ENCODE results near the gene SPR.

The SPR gene

GRCh38 chr2:72886505-72887031, 640 bp upstream of the SPR start:
- H3F3A ChIP-seq (ENCODE audit: insufficient read depth, low read length): no peaks in the 10 kb centered on the region
- no peak overlapping the region for H3K27ac ChIP-seq (ENCODE audit: low read depth, low read length, poor library complexity, severe bottlenecking)
- no peak overlapping the region for H3K9ac ChIP-seq (ENCODE audit: low read length)
- H3K79me2 ChIP-seq (ENCODE audit: insufficient read depth, low read length): no peaks in the 10 kb centered on the region
- H3K36me3 ChIP-seq (ENCODE audit: insufficient read depth, low read length): no peaks in the 10 kb centered on the region
- no peak for TF ChIP-seq EZH2 (IDR thresholded peaks at IDR 0.05; ENCODE audit: borderline replicate concordance, low read length)
- TF ChIP-seq CTCF (IDR thresholded peaks at IDR 0.05; ENCODE audit: low read length): no peak
- H3K4me2 ChIP-seq (ENCODE audit: low read length): no peak overlapping the region
- H2AFZ ChIP-seq (ENCODE audit: low read length): no peak overlapping the region
- no peak overlapping the region for H3K4me3 ChIP-seq (ENCODE audit: low read depth, low read length, poor library complexity, severe bottlenecking)
- H4K20me1 ChIP-seq (ENCODE audit: insufficient read depth, low read length): no peaks in the 10 kb centered on the region
- no peaks in the 10 kb centered on the region for H3K9me2 ChIP-seq (ENCODE audit: low read depth, low read length)
- no peaks in the 10 kb centered on the region for H3K9me3 ChIP-seq (ENCODE audit: low read length)
- H3K4me1 ChIP-seq (ENCODE audit: insufficient read depth, low read length, severe bottlenecking): no peaks in the 10 kb centered on the region
- H3K27me3 ChIP-seq (ENCODE audit: insufficient read depth, low read length): no peaks in the 10 kb centered on the region

GRCh38 chr2:72887740-72888437, 681 bp downstream of the SPR start:
- Histone ChIP-seq H3F3A (ENCODE audit: insufficient read depth, low read length) (no peaks in the 10 kb centered on the region), H3K4me3 (ENCODE audit: low read depth, low read length, poor library complexity, severe bottlenecking) (peak overlapping the region; percentile 61), H3K4me2 (ENCODE audit: low read length) (peak overlapping the region; percentile 79), H4K20me1 (ENCODE audit: insufficient read depth, low read length) (no peaks in the 10 kb centered on the region), H3K36me3 (ENCODE audit: insufficient read depth, low read length) (no peaks in the 10 kb centered on the region), H3K9me3 (ENCODE audit: low read length) (no peaks in the 10 kb centered on the region), H3K9me2 (ENCODE audit: low read depth, low read length) (no peaks in the 10 kb centered on the region), H2AFZ (ENCODE audit: low read length) (no peak overlapping the region), H3K79me2 (ENCODE audit: insufficient read depth, low read length) (no peaks in the 10 kb centered on the region), H3K27ac (ENCODE audit: low read depth, low read length, poor library complexity, severe bottlenecking) (no peak overlapping the region), H3K4me1 (ENCODE audit: insufficient read depth, low read length, severe bottlenecking) (no peaks in the 10 kb centered on the region), H3K27me3 (ENCODE audit: insufficient read depth, low read length) (no peaks in the 10 kb centered on the region), H3K9ac (ENCODE audit: low read length) (peak overlapping the region; percentile 43; the same call in 1 of the 2 replicates)
- peak; percentile 78 for TF ChIP-seq CTCF (IDR thresholded peaks at IDR 0.05; ENCODE audit: low read length)
- TF ChIP-seq EZH2 (IDR thresholded peaks at IDR 0.05; ENCODE audit: borderline replicate concordance, low read length): no peak

- no peaks in the 10 kb centered on the region for H3K79me2 ChIP-seq (ENCODE audit: insufficient read depth, low read length)
- H3K27me3 ChIP-seq (ENCODE audit: insufficient read depth, low read length): no peaks in the 10 kb centered on the region
- no peak overlapping the region for H3K27ac ChIP-seq (ENCODE audit: low read depth, low read length, poor library complexity, severe bottlenecking)
- H4K20me1 ChIP-seq (ENCODE audit: insufficient read depth, low read length): no peaks in the 10 kb centered on the region
- no peaks in the 10 kb centered on the region for H3F3A ChIP-seq (ENCODE audit: insufficient read depth, low read length)
- no peak overlapping the region for H3K4me3 ChIP-seq (ENCODE audit: low read depth, low read length, poor library complexity, severe bottlenecking)
- no peaks in the 10 kb centered on the region for H3K9me2 ChIP-seq (ENCODE audit: low read depth, low read length)
- no peak overlapping the region for H3K9ac ChIP-seq (ENCODE audit: low read length)
- no peaks in the 10 kb centered on the region for H3K9me3 ChIP-seq (ENCODE audit: low read length)
- H3K36me3 ChIP-seq (ENCODE audit: insufficient read depth, low read length): no peaks in the 10 kb centered on the region
- H3K4me1 ChIP-seq (ENCODE audit: insufficient read depth, low read length, severe bottlenecking): no peaks in the 10 kb centered on the region
- no peak overlapping the region for H3K4me2 ChIP-seq (ENCODE audit: low read length)
- H2AFZ ChIP-seq (ENCODE audit: low read length): no peak overlapping the region
- TF ChIP-seq CTCF (IDR thresholded peaks at IDR 0.05; ENCODE audit: low read length): no peak
Measured at GRCh38 chr2:72888438-72889202, 1.4 kb downstream of the SPR start.

All from OCI-LY1 (cell line).